Sigmoid colon (tissue), 7 donors: Measurements from ENCODE around the gene IFNL1. TPM values are rescaled to one million over a fixed set of nuclear protein-coding genes. Genes with fewer than 3 reads are reported as not detected.

Experiments used
- DNase-seq: peaks from one replicate; pipeline ENCODE4 v3.0.0-alpha.2; 2019
- H3K27ac ChIP-seq, 4 donors: fragments of 200-600 bp; sonication (generic); one replicate each; pipeline ENCODE4 v1.5.1; 2016 to 2019; ENCODE audit warnings: mild to moderate bottlenecking in 1 of 4
- H3K27me3 ChIP-seq, 3 donors: fragments of 200-600 bp; sonication (generic); one replicate each; pipeline ENCODE4 v1.5.1; 2019; ENCODE audit warnings: mild to moderate bottlenecking in 1 of 3
- H3K36me3 ChIP-seq, 4 donors: fragments of 200-600 bp; sonication (generic); one replicate each; pipeline ENCODE4 v1.5.1; 2016 to 2019
- H3K4me1 ChIP-seq, 4 donors: fragments of 200-600 bp; sonication (generic); one replicate each; pipeline ENCODE4 v1.5.1; 2017 to 2019
- H3K4me3 ChIP-seq, 4 donors: fragments of 200-600 bp; sonication (generic); one replicate each; pipeline ENCODE4 v1.5.1; 2017 to 2019; ENCODE audit warnings: mild to moderate bottlenecking in 2 of 4, moderate library complexity in 1 of 4
- H3K9me3 ChIP-seq, 4 donors: fragments of 200-600 bp in 3 of 4; sonication (generic) in 3 of 4; one replicate each; pipeline versions ENCODE4 v1.5.1 to v1.6.1; 2013 to 2019
- EP300 ChIP-seq, 4 donors: sonication (generic); formaldehyde crosslinking; IDR thresholded peaks; one replicate each; pipeline ENCODE4 v1.6.1; 2017; ENCODE audit warnings: antibody characterized with exemption in 4 of 4
- POLR2A ChIP-seq, 2 donors: fragments of 450-650 bp; IDR thresholded peaks; one replicate each; pipeline ENCODE4 v1.6.1; 2016; ENCODE audit warnings: antibody characterized with exemption in 2 of 2, mild to moderate bottlenecking in 2 of 2, moderate library complexity in 2 of 2
- POLR2AphosphoS5 ChIP-seq, 4 donors: sonication (generic); formaldehyde crosslinking; IDR thresholded peaks; one replicate each; pipeline ENCODE4 v1.6.1; 2017; ENCODE audit warnings: antibody characterized with exemption in 4 of 4
- WGBS, 2 donors: extraction: QIAGEN DNeasy Blood & Tissue Kit; methylation state at CpG; one replicate each; pipeline ENCODE4 v1.1.7; 2013; 5-methylcytosine and 5-hydroxymethylcytosine counted together
- intact Hi-C: fragments of 100-400 bp; cut with DNase I; formaldehyde crosslinking; loops from one replicate; pipeline ENCODE4 v1.15.1; 2023
- polyA plus RNA-seq, 3 donors: library from polyadenylated mRNA; stranded (reverse); fragments of 200-250 nt; gene quantifications; one replicate each; pipeline ENCODE4 v1.2.3, GENCODE V29; 2013
- total RNA-seq, 4 donors: library from RNA; depleted of rRNA; stranded (reverse); fragments of >200 nt; gene quantifications; one replicate each; pipeline ENCODE4 v1.1.0, GENCODE V29; 2016
- TF ChIP-seq, protein P1 (sequence below), 4 experiments: fragments of 450-650 bp in 3 of 4; fragments of 200-600 bp in 1 of 4; IDR thresholded peaks; one replicate each; pipeline ENCODE4 v1.5.1; 2016 to 2019; ENCODE audit warnings: antibody characterized with exemption in 4 of 4, mild to moderate bottlenecking in 3 of 4, moderate library complexity in 2 of 4
- donor health status: healthy with polysubstance abuse.
- donor health status: Bipolar disorder and iron deficiency.
- donor health status: healthy.

IFNL1 gene
- total and polyA plus RNA-seq, 7 donors, result 0.09 TPM; not detected in 6

DNA sequence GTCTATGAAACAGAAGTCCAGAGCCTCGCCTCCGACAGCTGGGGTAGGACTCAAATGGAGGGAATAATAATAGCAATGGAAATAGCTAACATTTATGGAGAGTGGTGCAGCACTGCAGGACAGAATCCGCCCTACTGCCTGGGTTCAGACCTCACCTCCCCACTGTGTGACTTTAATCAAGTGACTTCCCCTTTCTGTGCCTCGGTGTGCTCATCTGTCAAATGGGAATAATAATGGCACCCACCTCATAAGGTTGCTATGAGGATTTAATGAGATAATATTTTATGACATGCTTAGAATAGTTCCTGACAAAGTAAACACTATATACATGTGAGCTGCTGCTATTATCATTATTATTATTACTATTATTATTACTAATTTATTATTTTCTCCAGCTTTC lies 21.3 kb downstream of the IFNL1 start:
- WGBS, 2 donors, result 88 to 96% methylated on average over 4 of the region's 4 CpGs
- intact Hi-C loops, result no loop called here
- no peak for TF ChIP-seq EP300 (IDR thresholded peaks at IDR 0.05)
- no peak for TF ChIP-seq POLR2A (IDR thresholded peaks at IDR 0.05)
- no peak for TF ChIP-seq POLR2AphosphoS5 (IDR thresholded peaks at IDR 0.05)
- TF ChIP-seq, protein P1, sequence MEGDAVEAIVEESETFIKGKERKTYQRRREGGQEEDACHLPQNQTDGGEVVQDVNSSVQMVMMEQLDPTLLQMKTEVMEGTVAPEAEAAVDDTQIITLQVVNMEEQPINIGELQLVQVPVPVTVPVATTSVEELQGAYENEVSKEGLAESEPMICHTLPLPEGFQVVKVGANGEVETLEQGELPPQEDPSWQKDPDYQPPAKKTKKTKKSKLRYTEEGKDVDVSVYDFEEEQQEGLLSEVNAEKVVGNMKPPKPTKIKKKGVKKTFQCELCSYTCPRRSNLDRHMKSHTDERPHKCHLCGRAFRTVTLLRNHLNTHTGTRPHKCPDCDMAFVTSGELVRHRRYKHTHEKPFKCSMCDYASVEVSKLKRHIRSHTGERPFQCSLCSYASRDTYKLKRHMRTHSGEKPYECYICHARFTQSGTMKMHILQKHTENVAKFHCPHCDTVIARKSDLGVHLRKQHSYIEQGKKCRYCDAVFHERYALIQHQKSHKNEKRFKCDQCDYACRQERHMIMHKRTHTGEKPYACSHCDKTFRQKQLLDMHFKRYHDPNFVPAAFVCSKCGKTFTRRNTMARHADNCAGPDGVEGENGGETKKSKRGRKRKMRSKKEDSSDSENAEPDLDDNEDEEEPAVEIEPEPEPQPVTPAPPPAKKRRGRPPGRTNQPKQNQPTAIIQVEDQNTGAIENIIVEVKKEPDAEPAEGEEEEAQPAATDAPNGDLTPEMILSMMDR (IDR thresholded peaks at IDR 0.05), result no peak
- no peaks in the 10 kb centered on the region for H3K9me3 ChIP-seq
- no peak for DNase-seq
- peaks cover 0 to 14% (median 2%) of the 10 kb centered on the region in 4 donors for H3K36me3 ChIP-seq
- no peak overlapping the region for H3K27ac ChIP-seq
- peaks cover 0 to under 1% (median 0%) of the 10 kb centered on the region in 3 donors for H3K27me3 ChIP-seq
- no peak overlapping the region for H3K4me3 ChIP-seq
- peaks cover 0 to 12% (median 9%) of the 10 kb centered on the region in 4 donors for H3K4me1 ChIP-seq

DNA sequence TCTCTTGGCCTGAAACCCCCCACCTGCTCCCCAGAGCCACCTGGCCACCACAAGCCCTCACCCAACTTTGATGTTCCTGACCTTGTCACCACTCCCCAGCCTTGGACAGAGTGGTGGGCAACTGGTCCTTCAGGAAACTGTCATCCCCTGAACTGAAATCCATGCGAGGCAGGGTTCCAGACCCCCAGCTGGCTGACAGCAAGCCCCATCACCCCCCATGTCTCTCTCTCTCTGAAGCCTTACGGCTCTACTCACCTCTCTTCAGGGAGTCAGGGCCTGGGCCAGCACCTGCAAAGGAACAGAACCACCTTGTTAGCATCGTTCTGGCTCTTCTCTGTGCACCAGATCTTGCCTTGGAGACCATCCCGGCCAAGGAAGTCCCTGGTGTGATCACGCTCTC lies 21.9 kb downstream of the IFNL1 start:
- WGBS, 2 donors, result 90 to 92% methylated on average over 5 of the region's 5 CpGs
- H3K27me3 ChIP-seq, result no peaks in the 10 kb centered on the region
- DNase-seq, result no peak
- no peak overlapping the region for H3K27ac ChIP-seq
- H3K4me3 ChIP-seq, result no peak overlapping the region
- no peaks in the 10 kb centered on the region for H3K9me3 ChIP-seq
- H3K36me3 ChIP-seq, result peaks cover 0 to 14% (median 2%) of the 10 kb centered on the region in 4 donors
- H3K4me1 ChIP-seq, result peaks cover 0 to 12% (median 9%) of the 10 kb centered on the region in 4 donors
- no peak for TF ChIP-seq POLR2AphosphoS5 (IDR thresholded peaks at IDR 0.05)
- no peak for TF ChIP-seq EP300 (IDR thresholded peaks at IDR 0.05)
- no peak for TF ChIP-seq POLR2A (IDR thresholded peaks at IDR 0.05)
- intact Hi-C loops, result no loop called here

DNA sequence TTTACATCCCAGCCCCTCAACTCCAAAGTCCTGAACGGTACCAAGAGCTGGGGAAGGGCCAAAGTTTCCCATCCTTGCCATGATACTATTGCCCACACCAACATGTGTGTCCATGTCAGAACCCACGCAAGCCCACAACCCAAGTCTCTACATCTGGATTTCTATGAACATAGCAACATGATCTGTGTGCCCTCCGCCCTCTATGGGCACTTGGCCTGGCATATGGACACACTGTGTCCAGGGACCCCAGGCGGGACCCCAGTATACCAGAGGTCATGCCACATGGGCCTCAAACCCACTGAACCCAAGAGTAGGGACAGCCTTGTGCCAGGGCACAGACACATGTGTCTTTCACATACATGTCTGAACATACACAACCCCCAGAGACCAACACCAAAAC lies 22.5 kb downstream of the IFNL1 start:
- Histone ChIP-seq H3K27ac (no peak overlapping the region), H3K4me1 (peaks cover 0 to 12% (median 9%) of the 10 kb centered on the region in 4 donors), H3K36me3 (peaks cover 0 to 13% (median 2%) of the 10 kb centered on the region in 4 donors), H3K27me3 (no peaks in the 10 kb centered on the region), H3K4me3 (no peak overlapping the region), H3K9me3 (no peaks in the 10 kb centered on the region)
- 90 to 92% methylated on average over 4 of the region's 4 CpGs for WGBS, 2 donors
- no peak for DNase-seq
- intact Hi-C loops, result no loop called here
- no peak for TF ChIP-seq POLR2A (IDR thresholded peaks at IDR 0.05)
- no peak for TF ChIP-seq EP300 (IDR thresholded peaks at IDR 0.05)
- no peak for TF ChIP-seq POLR2AphosphoS5 (IDR thresholded peaks at IDR 0.05)

DNA sequence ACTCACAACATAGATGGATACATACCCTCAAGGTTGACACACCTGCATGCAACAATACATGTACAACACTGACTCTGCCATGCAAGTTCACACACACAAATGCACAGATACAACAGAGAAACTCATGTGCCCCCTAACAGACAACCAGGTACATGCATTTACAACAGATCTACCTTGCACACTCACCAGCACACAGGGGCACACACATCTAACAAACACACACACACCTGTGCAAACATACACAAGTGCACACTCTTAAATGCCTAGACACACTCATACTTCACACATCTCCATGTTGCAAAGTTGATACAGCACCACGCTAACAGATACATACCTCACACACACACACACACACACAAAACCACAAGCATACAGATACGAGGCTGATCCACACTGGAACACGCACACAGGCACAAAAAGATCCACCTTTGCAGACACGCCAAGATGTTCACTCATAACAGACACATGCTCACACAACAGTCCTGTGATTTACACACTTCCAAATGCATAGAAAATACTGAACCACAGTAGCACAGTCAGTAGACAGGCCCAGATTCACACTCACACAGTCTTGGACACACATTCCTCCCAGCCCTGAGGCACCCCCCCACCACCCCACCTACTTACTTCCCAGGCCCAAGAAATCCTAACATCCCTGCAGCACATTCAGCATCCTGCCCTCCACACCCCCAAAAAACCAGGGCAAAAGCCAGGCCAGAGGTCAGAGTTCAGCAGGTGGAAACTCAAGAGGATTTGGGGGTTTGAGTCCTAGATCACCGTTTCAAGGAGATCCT lies 23.1 kb downstream of the IFNL1 start:
- Histone ChIP-seq H3K27ac (no peak overlapping the region), H3K27me3 (no peaks in the 10 kb centered on the region), H3K9me3 (no peaks in the 10 kb centered on the region), H3K36me3 (peaks cover 0 to 7% (median 0%) of the 10 kb centered on the region in 4 donors), H3K4me1 (peaks cover 0 to 12% (median 9%) of the 10 kb centered on the region in 4 donors), H3K4me3 (peak overlapping the region in 1 of 4 donors; percentile 72)
- no peak for TF ChIP-seq EP300 (IDR thresholded peaks at IDR 0.05)
- TF ChIP-seq POLR2A (IDR thresholded peaks at IDR 0.05), result no peak
- WGBS, 2 donors, result 70 to 77% methylated on average over 5 of the region's 5 CpGs
- DNase-seq, result no peak
- intact Hi-C loops, result no loop called here

DNA sequence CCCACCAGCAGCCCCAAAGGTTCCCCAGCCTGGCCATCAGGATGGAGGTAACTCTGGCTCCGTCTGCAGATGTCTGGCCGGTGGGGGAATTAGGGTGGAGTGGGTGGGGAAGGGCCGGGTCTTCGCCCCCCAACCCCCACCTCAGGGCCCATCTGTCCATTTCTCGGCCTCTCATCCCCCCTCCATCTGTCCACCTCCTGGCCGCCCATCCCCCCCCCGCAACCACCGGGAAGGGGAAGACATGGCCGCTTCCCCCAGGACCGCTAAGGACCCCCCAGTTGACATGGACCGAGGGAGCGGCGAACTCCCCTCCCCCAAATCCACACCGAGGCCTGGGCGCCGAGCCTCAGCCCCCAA lies 23.7 kb downstream of the IFNL1 start:
- Histone ChIP-seq H3K27me3 (no peaks in the 10 kb centered on the region), H3K4me1 (peaks cover 0 to 12% (median 9%) of the 10 kb centered on the region in 4 donors), H3K9me3 (no peaks in the 10 kb centered on the region), H3K27ac (no peak overlapping the region), H3K36me3 (peaks cover 0 to 2% (median 0%) of the 10 kb centered on the region in 4 donors), H3K4me3 (peak overlapping the region; percentile 39 to 72 (median 56))
- WGBS, 2 donors, result 23 to 34% methylated on average over 16 of the region's 16 CpGs
- intact Hi-C loops, result no loop called here
- TF ChIP-seq POLR2AphosphoS5 (IDR thresholded peaks at IDR 0.05) (no peak), POLR2A (IDR thresholded peaks at IDR 0.05) (no peak), EP300 (IDR thresholded peaks at IDR 0.05) (no peak)
- TF ChIP-seq, protein P1 (IDR thresholded peaks at IDR 0.05), result no peak
- no peak for DNase-seq

DNA sequence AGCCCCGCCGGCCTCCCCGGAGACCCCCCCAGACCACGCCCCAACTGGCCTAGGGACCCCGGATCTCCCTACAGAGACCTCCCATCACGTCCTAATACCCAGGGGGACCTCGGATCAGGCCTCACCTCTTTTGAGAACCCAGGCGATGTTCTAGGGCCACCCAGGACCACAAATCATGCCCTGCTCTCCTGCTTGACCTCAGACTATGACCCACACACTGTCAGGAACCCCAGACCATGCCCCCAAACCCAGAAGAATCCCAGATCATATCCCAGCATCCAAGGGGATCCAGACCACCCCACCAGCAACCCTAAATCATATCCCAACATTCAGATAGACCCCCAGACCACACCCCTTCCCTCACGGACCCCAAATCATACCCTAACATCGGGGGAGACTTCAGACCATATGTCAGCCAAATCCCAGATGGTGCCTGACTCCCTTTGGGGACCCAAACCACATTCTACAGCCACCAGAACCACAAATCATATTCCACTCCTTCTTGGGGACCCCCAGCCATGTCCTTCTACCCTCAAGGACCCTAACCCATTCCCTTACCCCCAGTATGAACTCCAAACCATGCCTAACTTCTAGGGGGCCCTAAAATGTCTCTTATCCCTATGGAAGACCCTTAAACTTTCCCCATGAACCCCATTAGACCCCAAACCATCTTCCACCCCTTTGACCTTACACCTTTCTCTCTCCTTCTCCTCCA lies 25.1 kb downstream of the IFNL1 start:
- TF ChIP-seq POLR2AphosphoS5 (IDR thresholded peaks at IDR 0.05) (no peak), POLR2A (IDR thresholded peaks at IDR 0.05) (no peak), EP300 (IDR thresholded peaks at IDR 0.05) (no peak)
- TF ChIP-seq, protein P1 (IDR thresholded peaks at IDR 0.05), result no peak
- Histone ChIP-seq H3K27ac (peak overlapping the region in 1 of 4 donors; percentile 44), H3K4me1 (peaks cover 0 to 12% (median 9%) of the 10 kb centered on the region in 4 donors), H3K4me3 (peak overlapping the region in 3 of 4 donors; percentile 52 to 72 (median 60)), H3K9me3 (no peaks in the 10 kb centered on the region), H3K36me3 (no peaks in the 10 kb centered on the region), H3K27me3 (no peaks in the 10 kb centered on the region)
- WGBS, 2 donors, result 12 to 13% methylated on average over 10 of the region's 10 CpGs
- DNase-seq, result no peak
- intact Hi-C loops, result no loop called here
